Naive thymus-derived CD4-positive, alpha-beta T cell (primary cell): ENCODE data around the gene NCOA4. TPM values are rescaled to one million over a fixed set of nuclear protein-coding genes. Genes with fewer than 3 reads are reported as not detected.
A peak's percentile ranks its signal among the peaks of the same experiment; 100 is the strongest.

Experiments
- ATAC-seq: fragments of 150-1000 bp; cut with Tn5 transposase; 2 replicates; pipeline ENCODE4 v1.10.0; 2021; ENCODE audit warnings: mild to moderate bottlenecking, moderate library complexity
- CTCF ChIA-PET: fragments of 350-600 bp; sonication (Branson Sonifier 250); formaldehyde crosslinking; loops from one replicate; lab custom pipeline; 2021; ENCODE audit warnings: antibody characterized with exemption; lab: Charles Lee
- POLR2A ChIA-PET: fragments of 350-600 bp; sonication (Branson Sonifier 250); formaldehyde crosslinking; loops from one replicate; lab custom pipeline; 2021; ENCODE audit warnings: antibody characterized with exemption, inconsistent platforms; lab: Charles Lee
- DNase-seq, 9 donors: peaks; one replicate each; pipeline versions ENCODE4 v3.0.0 to v3.0.0-alpha.2; 2020 to 2022; ENCODE audit warnings: mixed read lengths in 1 of 9
- H3K27ac ChIP-seq: one replicate; pipeline ENCODE4 v1.7.0; 2013; ENCODE audit warnings: mild to moderate bottlenecking, low read depth, low read length, moderate library complexity
- H3K27me3 ChIP-seq, 2 donors: one replicate each; pipeline ENCODE4 v1.7.0; 2013; ENCODE audit warnings: low read length in 2 of 2, mild to moderate bottlenecking in 2 of 2, moderate library complexity in 2 of 2; ENCODE audit not compliant: control insufficient read depth in 2 of 2, insufficient read depth in 2 of 2
- H3K36me3 ChIP-seq, 3 experiments: 1 replicate in 2 of 3; 2 replicates in 1 of 3; pipeline ENCODE4 v1.7.0; 2013; ENCODE audit warnings: low read length in 3 of 3, mild to moderate bottlenecking in 3 of 3, moderate library complexity in 1 of 3; ENCODE audit not compliant: insufficient read depth in 3 of 3, control insufficient read depth in 2 of 3
- H3K4me1 ChIP-seq, 2 donors: one replicate each; pipeline ENCODE4 v1.7.0; 2013; ENCODE audit warnings: low read length in 2 of 2, mild to moderate bottlenecking in 2 of 2, moderate library complexity in 1 of 2; ENCODE audit not compliant: control insufficient read depth in 2 of 2, insufficient read depth in 2 of 2
- H3K4me3 ChIP-seq: 2 replicates; pipeline ENCODE4 v1.7.0; 2013; ENCODE audit warnings: mild to moderate bottlenecking, low read length
- H3K9me3 ChIP-seq, 3 experiments: 1 replicate in 2 of 3; 2 replicates in 1 of 3; pipeline ENCODE4 v1.7.0; 2013; ENCODE audit warnings: low read length in 3 of 3; ENCODE audit not compliant: control insufficient read depth in 2 of 3
- H3K27ac Mint-ChIP-seq, 9 donors: one replicate each; pipeline ENCODE4 v1.8.0; 2020 to 2022; ENCODE audit warnings: mixed read lengths in 9 of 9, mild to moderate bottlenecking in 8 of 9, moderate library complexity in 5 of 9, inconsistent platforms in 2 of 9
- H3K27me3 Mint-ChIP-seq, 5 donors: one replicate each; pipeline ENCODE4 v1.8.0; 2021 to 2022; ENCODE audit warnings: mixed read lengths in 5 of 5, mild to moderate bottlenecking in 1 of 5
- H3K36me3 Mint-ChIP-seq, 5 donors: one replicate each; pipeline ENCODE4 v1.8.0; 2020 to 2022; ENCODE audit warnings: mixed read lengths in 5 of 5, mild to moderate bottlenecking in 3 of 5, inconsistent platforms in 1 of 5
- H3K4me1 Mint-ChIP-seq, 7 donors: one replicate each; pipeline ENCODE4 v1.8.0; 2020 to 2022; ENCODE audit warnings: mixed read lengths in 7 of 7, mild to moderate bottlenecking in 3 of 7, inconsistent platforms in 1 of 7
- H3K4me3 Mint-ChIP-seq, 10 donors: one replicate each; pipeline ENCODE4 v1.8.0; 2020 to 2022; ENCODE audit warnings: mild to moderate bottlenecking in 10 of 10, mixed read lengths in 10 of 10, moderate library complexity in 6 of 10, inconsistent platforms in 2 of 10
- H3K9me3 Mint-ChIP-seq, 11 donors: one replicate each; pipeline ENCODE4 v1.8.0; 2020 to 2022; ENCODE audit warnings: mixed read lengths in 11 of 11, mild to moderate bottlenecking in 4 of 11, inconsistent platforms in 1 of 11, moderate library complexity in 1 of 11
- intact Hi-C, 2 donors: fragments of 100-400 bp; cut with micrococcal nuclease; formaldehyde crosslinking; loops; one replicate each; pipeline ENCODE4 v1.15.1; 2023
- polyA plus RNA-seq, 2 donors: library from polyadenylated mRNA; unstranded; fragments of 300-500 nt; fragmentation: Illumina TruSeq; gene quantifications; one replicate each; pipeline ENCODE4 v1.2.3, GENCODE V29; 2021
- total RNA-seq, 6 experiments: library from RNA in 5 of 6; stranded (reverse) in 5 of 6; gene quantifications; 1 replicate in 5 of 6; 2 replicates in 1 of 6; pipeline ENCODE4 v1.2.3 and lab custom pipeline; 2021 to 2026

NCOA4 gene
- total and polyA plus RNA-seq, 7 experiments from 2014 or later, result 54.6 to 181 (median 106) TPM

DNA sequence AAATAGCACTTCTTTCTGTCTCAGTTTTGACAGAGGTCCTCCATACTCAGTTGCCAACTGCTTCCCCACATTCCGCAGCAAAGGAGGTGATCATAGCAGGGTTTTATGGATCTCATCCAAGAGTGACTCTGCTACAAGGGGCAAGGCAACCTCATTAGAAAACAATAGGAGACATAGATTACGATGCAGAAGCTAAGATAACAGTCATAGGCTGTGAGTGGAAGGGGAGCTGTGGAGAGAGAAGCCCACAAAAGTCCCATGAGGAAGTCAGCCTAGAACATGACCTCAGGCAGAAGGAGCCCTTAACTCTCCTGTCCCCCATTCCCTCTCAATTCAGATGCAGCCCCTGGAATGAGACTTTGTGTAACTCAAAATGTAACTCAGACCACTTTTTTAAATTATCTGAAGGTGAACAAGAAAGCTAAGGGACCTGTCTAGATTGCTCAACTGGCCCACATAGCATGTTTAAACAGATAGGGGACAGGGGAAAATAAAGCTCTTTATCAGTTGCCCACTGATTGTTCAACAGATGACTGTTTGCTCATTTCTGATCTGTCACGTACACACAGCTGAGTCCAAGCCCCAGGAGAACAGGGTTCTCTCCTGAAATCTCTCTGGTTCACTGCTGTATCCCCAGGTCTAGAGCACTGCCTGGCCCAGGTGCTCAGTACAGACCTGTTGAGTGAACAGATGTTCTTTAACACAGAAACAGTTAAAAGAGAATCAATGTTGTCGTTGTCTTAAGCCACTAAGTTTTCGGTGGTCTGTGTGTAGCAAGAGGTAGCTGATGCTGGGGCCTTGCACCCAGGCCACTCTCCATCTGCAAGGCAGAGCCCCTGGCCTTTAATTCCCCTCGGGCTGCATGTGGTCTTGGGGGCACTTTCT lies 1.5 kb upstream of the NCOA4 start:
- CTCF ChIA-PET, result interaction anchor here (0.9 to 1.6 kb wide), 3 partner anchors 11 to 12 kb away, joined by 3 to 4 read pairs (median 3); no protein-coding TSS in a partner anchor
- Mint-ChIP-seq H3K36me3 (no peaks in the 10 kb centered on the region), H3K4me3 (peak overlapping the region in 9 of 10 donors; percentile 10 to 90 (median 39)), H3K9me3 (peaks cover 0 to 2% (median 0%) of the 10 kb centered on the region in 11 donors), H3K27me3 (peaks cover 0 to 8% (median 0%) of the 10 kb centered on the region in 5 donors), H3K4me1 (peaks cover 33 to 46% (median 40%) of the 10 kb centered on the region in 7 donors), H3K27ac (peak overlapping the region in 8 of 9 donors; percentile 29 to 94 (median 68))
- DNase-seq (no peak), ATAC-seq (no peak)
- Histone ChIP-seq H3K9me3 (no peaks in the 10 kb centered on the region), H3K27me3 (no peaks in the 10 kb centered on the region), H3K36me3 (peaks cover 0 to 5% (median 0%) of the 10 kb centered on the region in 3 experiments), H3K4me3 (no peak overlapping the region), H3K4me1 (peaks cover 22 to 27% of the 10 kb centered on the region in 2 donors), H3K27ac (no peak overlapping the region)
- POLR2A ChIA-PET, result interaction anchor here (1.0 to 1.9 kb wide), 3 partner anchors 14 to 63 kb away, joined by 3 to 9 read pairs (median 3); no protein-coding TSS in a partner anchor
- intact Hi-C loops, result loop anchor here (2.0 to 5.0 kb wide), 6 partner anchors 59 to 437 kb away; partner anchors contain the start of gene TIMM23 (in 1 of the 2)

DNA sequence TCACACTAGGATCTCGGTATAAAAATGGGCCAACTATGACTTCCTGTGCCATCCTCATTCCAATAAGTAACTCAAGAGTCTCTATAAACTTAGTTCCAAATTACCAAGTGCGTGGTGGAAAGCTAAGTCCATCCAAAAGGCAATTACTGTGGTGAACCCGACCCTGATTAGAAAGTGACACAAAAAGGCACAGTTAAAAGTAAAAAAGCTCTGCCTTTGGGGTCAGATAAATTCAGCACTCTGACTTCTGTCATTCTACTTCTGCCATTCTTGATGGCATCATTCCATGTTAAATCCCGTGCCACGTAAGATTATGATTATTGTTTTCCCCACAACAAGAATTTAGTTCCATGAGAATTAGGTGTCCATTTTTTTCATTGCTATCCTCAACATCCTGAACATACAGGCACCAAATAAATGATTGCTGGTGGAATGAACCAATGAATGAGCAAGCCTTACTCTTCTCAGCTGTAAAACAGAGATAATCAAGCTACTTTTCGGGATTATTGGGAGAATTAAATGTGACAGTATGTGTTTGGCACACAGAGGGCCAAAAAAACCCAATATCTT lies 877 bp downstream of the NCOA4 start:
- H3K27me3 Mint-ChIP-seq, result no peaks in the 10 kb centered on the region
- ATAC-seq (no peak), DNase-seq (no peak)
- peak overlapping the region; percentile 89 to 100 (median 96) for H3K4me3 Mint-ChIP-seq
- POLR2A ChIA-PET, result interaction anchor here (0.8 to 1.6 kb wide), 5 partner anchors 8 to 76 kb away, joined by 3 to 7 read pairs (median 4); no protein-coding TSS in a partner anchor
- peaks cover 0 to 5% (median 0%) of the 10 kb centered on the region in 3 experiments for H3K36me3 ChIP-seq
- H3K9me3 ChIP-seq, result no peaks in the 10 kb centered on the region
- peaks cover 49 to 64% (median 62%) of the 10 kb centered on the region in 7 donors for H3K4me1 Mint-ChIP-seq
- peaks cover 0 to 2% (median 0%) of the 10 kb centered on the region in 11 donors for H3K9me3 Mint-ChIP-seq
- H3K36me3 Mint-ChIP-seq, result peaks cover 0 to 3% (median 0%) of the 10 kb centered on the region in 5 donors
- intact Hi-C loops, result loop anchor here (1.0 to 10.0 kb wide), 12 partner anchors 47 to 792 kb away; partner anchors contain the start of genes TIMM23 (in 2 of the 2) and ZFAND4 (in 1 of the 2)
- peak overlapping the region; percentile 70 for H3K4me3 ChIP-seq
- H3K4me1 ChIP-seq, result peaks cover 28 to 44% of the 10 kb centered on the region in 2 donors
- CTCF ChIA-PET, result interaction anchor here (1.0 to 2.2 kb wide), 8 partner anchors 10 to 143 kb away, joined by 3 to 16 read pairs (median 4); no protein-coding TSS in a partner anchor
- H3K27ac ChIP-seq, result peak overlapping the region; percentile 93
- H3K27ac Mint-ChIP-seq, result peak overlapping the region; percentile 89 to 99 (median 96)
- H3K27me3 ChIP-seq, result no peaks in the 10 kb centered on the region

DNA sequence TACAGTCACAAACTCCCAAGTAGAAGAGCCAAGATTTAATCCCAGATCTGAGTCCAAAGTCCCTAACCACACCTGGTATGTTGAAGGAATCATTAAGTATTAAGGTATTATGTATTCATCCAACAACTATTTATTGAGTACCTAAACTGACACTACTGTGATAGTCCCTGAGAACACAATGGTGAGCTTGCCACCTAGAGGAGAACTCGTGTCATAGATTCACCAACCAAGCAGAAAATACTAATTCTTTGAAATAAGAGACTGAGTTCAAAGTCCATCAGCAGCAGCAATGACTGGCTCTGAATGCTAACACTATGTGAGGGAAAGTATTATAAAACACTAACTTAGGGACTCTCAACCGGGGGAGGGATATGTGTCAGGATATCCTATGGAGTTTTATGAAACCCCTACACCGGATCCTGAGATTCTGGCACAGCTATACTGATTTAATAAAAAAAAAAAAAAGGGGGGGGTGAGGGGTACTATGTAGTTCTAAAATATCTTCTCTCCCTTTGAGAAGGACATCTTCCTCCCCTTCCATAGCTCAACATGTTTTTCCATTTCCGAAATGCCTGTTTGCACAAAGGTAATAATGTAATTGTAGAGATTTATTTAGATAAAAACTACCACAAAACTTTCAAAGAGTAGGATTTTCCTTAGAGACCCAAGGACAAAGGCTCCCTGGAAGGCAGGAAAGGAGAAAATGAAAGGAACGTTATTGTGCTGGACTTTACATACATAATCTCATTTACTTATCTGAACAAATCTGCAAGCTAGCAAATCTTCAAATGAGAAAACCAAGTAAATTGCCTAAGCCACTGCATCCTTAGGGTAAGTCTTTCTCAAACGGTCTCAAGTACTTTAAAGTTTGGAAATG lies 1.6 kb downstream of the NCOA4 start:
- ATAC-seq (peak; percentile 46), DNase-seq (peak in 7 of 9 donors; percentile 36 to 64 (median 54))
- Histone ChIP-seq H3K4me3 (peak overlapping the region; percentile 70), H3K9me3 (no peaks in the 10 kb centered on the region), H3K4me1 (peaks cover 35 to 50% of the 10 kb centered on the region in 2 donors), H3K36me3 (peaks cover 0 to 5% (median 0%) of the 10 kb centered on the region in 3 experiments), H3K27ac (peak overlapping the region; percentile 93), H3K27me3 (no peaks in the 10 kb centered on the region)
- H3K9me3 Mint-ChIP-seq, result peaks cover 0 to 2% (median 0%) of the 10 kb centered on the region in 11 donors
- intact Hi-C loops, result loop anchor here (1.0 to 10.0 kb wide), 8 partner anchors 46 to 794 kb away; partner anchors contain the start of gene ZFAND4 (in 1 of the 2)
- ChIA-PET CTCF (interaction anchor here (0.7 to 2.2 kb wide), 9 partner anchors 9 to 144 kb away, joined by 3 to 16 read pairs (median 4); no protein-coding TSS in a partner anchor), POLR2A (interaction anchor here (0.6 to 1.6 kb wide), 6 partner anchors 8 to 77 kb away, joined by 3 to 7 read pairs (median 4); no protein-coding TSS in a partner anchor)
- peaks cover 55 to 71% (median 68%) of the 10 kb centered on the region in 7 donors for H3K4me1 Mint-ChIP-seq
- no peaks in the 10 kb centered on the region for H3K27me3 Mint-ChIP-seq
- H3K27ac Mint-ChIP-seq, result peak overlapping the region; percentile 89 to 99 (median 96)
- H3K36me3 Mint-ChIP-seq, result peaks cover 0 to 3% (median 0%) of the 10 kb centered on the region in 5 donors
- H3K4me3 Mint-ChIP-seq, result peak overlapping the region; percentile 89 to 100 (median 96)

DNA sequence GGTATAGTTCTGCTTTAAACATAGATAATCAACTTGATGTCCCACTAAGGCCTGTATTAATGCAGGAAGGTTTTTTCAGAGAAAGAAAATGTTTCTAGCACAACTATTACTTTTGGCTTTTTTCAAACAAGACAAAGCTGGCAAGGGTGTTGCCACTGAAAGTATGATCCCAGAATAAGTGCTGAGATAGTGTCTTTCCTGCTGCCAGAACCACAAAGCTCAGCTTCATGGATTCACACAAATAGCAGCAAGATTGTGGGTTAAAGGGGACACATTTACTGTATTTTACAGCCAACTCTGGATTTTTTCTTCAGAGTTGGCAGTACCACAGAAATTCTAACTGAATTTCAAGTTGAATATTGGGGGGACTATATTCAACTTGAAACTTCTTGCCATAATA lies 4.3 kb downstream of the NCOA4 start:
- ATAC-seq (no peak), DNase-seq (no peak)
- peaks cover 0 to 1% (median 0%) of the 10 kb centered on the region in 11 donors for H3K9me3 Mint-ChIP-seq
- Histone ChIP-seq H3K27me3 (no peaks in the 10 kb centered on the region), H3K9me3 (no peaks in the 10 kb centered on the region), H3K36me3 (peaks cover 0 to 5% (median 0%) of the 10 kb centered on the region in 3 experiments), H3K4me1 (peaks cover 44 to 53% of the 10 kb centered on the region in 2 donors), H3K27ac (no peak overlapping the region), H3K4me3 (no peak overlapping the region)
- ChIA-PET CTCF (no interaction called here), POLR2A (no interaction called here)
- intact Hi-C loops, result loop anchor here (5.0 to 10.0 kb wide), 3 partner anchors 431 to 789 kb away; no protein-coding TSS in a partner anchor
- H3K4me3 Mint-ChIP-seq, result peak overlapping the region in 5 of 10 donors; percentile 5 to 95 (median 34)
- peaks cover 0 to 5% (median 0%) of the 10 kb centered on the region in 5 donors for H3K36me3 Mint-ChIP-seq
- H3K27ac Mint-ChIP-seq, result peak overlapping the region in 3 of 9 donors; percentile 55 to 86 (median 66)
- no peaks in the 10 kb centered on the region for H3K27me3 Mint-ChIP-seq
- peaks cover 67 to 94% (median 89%) of the 10 kb centered on the region in 7 donors for H3K4me1 Mint-ChIP-seq

DNA sequence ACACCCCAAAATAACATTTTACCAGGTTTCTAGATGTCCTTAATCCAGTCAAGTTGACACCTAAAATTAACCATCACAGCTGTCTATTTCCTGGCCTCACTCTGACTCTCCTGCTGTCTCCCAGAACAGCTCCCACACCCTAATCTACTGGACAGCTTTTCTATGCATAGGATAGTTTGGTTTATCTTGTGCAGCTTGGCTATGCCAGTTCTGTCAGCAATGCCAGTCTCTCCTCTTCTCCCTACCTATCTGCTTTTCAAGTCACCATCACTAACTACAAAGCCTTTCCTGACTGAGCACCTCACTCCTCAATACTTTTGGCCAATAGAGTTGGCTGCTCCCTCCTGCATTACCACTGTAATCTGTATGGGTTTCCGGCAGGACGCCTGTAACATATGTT lies 5.0 kb downstream of the NCOA4 start:
- ATAC-seq, result no peak
- Histone ChIP-seq H3K4me3 (no peak overlapping the region), H3K9me3 (no peaks in the 10 kb centered on the region), H3K27ac (no peak overlapping the region), H3K27me3 (no peaks in the 10 kb centered on the region), H3K36me3 (peaks cover 0 to 5% (median 0%) of the 10 kb centered on the region in 3 experiments), H3K4me1 (peaks cover 44 to 54% of the 10 kb centered on the region in 2 donors)
- no peak for DNase-seq
- POLR2A ChIA-PET, result no interaction called here
- no peaks in the 10 kb centered on the region for H3K27me3 Mint-ChIP-seq
- CTCF ChIA-PET, result interaction anchor here (0.9 kb wide), 1 partner anchor 790 kb away, joined by 4 read pairs; no protein-coding TSS in a partner anchor
- H3K9me3 Mint-ChIP-seq, result peaks cover 0 to 1% (median 0%) of the 10 kb centered on the region in 11 donors
- peaks cover 65 to 96% (median 90%) of the 10 kb centered on the region in 7 donors for H3K4me1 Mint-ChIP-seq
- H3K27ac Mint-ChIP-seq, result peak overlapping the region in 8 of 9 donors; percentile 14 to 89 (median 68)
- peaks cover 0 to 5% (median 0%) of the 10 kb centered on the region in 5 donors for H3K36me3 Mint-ChIP-seq
- peak overlapping the region in 8 of 10 donors; percentile 30 to 95 (median 40) for H3K4me3 Mint-ChIP-seq
- intact Hi-C loops, result loop anchor here (5.0 to 10.0 kb wide), 3 partner anchors 431 to 788 kb away; no protein-coding TSS in a partner anchor
